ENCODE results near the gene MPIG6B.

Gene MPIG6B, protein sequence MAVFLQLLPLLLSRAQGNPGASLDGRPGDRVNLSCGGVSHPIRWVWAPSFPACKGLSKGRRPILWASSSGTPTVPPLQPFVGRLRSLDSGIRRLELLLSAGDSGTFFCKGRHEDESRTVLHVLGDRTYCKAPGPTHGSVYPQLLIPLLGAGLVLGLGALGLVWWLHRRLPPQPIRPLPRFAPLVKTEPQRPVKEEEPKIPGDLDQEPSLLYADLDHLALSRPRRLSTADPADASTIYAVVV

DNA sequence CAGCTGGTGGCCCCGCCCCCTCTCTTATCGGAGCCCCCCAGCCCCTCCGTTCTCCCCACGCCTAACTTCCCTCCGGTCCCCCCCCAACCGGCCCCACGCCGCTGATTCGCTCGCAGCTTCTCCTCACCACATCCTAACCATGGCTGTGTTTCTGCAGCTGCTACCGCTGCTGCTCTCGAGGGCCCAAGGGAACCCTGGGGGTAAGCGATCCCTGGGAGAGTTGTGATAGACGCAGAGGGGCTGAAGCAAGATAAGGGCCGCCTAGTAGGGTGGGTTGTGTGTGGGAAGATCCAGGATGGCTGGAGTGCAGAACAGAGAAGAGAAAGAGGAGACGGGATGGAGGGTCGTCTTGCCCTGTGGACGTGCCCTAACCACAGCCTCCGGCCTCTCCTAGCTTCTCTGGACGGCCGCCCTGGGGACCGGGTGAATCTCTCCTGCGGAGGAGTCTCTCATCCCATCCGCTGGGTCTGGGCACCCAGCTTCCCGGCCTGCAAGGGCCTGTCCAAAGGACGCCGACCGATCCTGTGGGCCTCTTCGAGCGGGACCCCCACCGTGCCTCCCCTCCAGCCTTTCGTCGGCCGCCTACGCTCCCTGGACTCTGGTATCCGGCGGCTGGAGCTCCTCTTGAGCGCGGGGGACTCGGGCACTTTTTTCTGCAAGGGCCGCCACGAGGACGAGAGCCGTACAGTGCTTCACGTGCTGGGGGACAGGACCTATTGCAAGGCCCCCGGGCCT lies at the start of gene MPIG6B:
TSS of gene MPIG6B (plus strand) at position 129 of the 735 bp plus-strand sequence. CDS start at position 140, 11 bp downstream.
- DNase-seq (ENCODE audit: low read depth), result no peak

DNA sequence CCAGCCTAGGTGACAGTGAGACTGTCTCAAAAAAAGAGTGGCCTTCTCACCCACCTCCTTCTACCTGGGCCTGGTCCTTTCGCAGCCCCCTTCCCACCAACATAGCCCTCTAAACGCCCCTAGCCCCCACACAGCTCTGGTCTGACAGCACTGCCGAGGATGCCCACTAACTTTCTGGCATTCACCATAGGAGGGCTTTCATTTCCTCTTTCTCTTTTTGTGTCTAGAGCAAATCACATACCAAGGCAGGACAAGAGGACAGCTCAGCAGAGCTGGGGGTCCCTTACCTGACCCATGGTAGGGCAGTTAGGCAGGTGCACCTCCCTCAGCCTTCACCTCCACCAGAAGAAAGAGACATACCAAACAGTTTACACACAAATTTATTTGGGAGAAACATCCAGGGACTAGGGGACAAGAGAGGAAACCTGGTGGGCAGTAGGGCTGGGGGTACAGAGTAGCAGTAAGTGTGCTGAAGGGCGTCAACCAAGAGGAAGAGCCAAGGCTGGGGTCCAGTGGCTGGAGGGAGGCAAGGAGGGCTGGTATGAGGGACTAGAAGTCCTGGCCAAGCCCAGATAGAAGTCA lies 46.8 kb upstream of the MPIG6B start:
- DNase-seq (ENCODE audit: low read depth), result no peak

DNA sequence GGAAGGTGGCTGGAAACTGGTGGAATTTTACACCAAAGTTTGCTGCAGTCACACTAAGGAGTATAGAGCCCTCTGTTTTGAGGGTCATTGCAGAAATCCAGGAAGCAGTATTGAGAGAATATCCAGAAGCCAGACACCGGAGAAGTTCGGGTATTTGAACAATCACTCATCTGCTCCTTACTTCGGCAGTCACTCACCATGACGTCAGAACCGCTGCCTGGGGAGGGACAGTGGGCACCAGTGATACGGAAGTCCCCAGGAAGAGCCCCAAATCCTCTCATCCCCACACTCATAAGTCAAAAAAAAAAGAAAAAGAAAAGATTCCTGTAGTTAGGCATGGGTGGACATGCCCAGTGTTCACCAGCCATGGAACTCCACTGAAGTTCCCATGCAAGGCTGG lies 46.3 kb upstream of the MPIG6B start:
- no peak for DNase-seq (ENCODE audit: low read depth)

DNA sequence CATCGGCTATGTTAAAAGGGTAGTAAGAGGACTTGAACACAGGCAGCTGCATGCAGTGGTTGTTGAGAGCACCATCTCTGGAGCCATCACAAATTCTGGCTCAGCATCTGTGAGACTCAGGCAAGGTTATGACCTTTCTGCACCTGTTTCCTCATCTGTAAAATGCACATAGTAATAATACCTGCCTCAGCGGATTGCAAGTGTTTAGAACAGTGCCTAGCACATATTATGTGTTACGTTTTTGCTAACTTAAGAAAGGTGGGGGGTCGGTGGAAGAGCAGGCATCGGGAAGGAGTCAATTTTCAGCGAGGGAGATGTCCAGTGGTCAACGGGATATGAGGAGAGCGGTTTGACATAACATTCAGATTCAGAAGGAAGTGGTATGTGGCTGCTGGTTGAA lies 45.2 kb upstream of the MPIG6B start:
- no peak for DNase-seq (ENCODE audit: low read depth)

DNA sequence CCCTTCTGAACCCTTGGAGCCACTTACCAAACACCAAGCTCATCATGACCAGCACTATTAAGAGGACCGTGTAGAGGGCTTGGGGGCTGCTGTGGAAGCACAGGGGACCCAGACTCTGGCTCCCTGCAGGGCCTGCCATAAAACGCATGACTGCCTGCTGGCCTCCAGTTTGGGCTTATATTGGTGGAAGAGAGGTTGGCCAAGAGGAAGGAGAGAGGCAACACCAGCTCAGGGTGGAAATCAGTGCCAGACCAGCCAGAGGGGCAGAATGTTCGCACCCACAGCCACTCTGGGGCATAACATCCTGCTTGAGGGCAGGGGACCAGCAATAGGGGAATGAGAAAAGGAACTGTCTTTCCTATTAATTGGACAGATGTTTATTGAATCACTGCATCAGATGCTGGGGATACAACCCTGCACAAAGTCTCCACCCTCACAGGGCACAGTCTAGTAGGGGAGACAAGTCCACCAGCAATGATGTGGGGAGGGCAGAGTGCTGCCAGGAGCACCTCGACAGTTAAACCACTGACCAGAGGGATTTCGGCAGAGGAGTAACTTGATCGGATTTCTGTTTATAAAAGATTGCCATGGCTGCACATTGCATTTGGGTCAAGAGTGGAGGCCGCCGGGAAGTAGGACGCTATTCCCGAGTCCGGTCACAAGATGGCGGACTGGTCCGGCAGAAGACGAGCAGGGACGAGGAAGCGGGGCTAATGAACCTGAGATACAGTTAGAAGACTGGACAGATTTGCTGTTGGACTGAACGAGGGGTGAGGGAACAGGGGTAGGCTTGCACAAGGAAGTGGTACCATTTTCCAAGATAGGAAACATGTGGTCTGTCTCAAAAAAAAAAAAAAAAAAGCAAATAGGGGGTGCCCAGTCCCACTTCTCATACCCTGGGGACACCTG lies 42.7 kb upstream of the MPIG6B start, which contains the start of gene LY6G5C:
TSS of gene LY6G5C (minus strand) at position 842 of the 909 bp plus-strand sequence. CDS start at position 148, 694 bp downstream.
- no peak for DNase-seq (ENCODE audit: low read depth)

DNA sequence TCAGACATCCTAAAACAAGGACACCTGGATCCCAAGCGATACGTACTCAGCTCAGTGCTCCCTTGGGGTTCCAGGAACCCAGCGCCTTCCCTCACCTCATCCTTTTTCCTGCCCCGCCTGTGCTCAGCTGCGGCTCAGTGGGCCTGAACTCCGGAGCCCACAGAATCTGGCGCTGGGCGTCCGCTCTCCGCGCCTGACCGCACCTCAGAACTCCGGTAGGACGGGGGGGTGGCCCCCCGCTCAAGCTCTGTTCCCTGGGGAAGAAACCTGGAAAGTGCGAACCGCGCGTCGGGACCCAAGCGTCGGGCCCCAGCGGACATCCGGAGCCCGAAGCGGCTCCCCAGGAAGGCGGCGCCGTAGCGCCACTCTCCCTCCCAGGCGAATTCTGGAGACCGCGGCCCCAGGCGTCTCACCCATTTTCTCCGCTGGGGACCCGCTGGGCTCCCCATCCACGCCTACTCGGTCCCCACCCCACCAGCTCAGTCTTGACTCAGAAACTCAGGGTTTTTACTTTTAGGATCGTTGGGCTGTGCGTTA lies 42.0 kb upstream of the MPIG6B start:
- no peak for DNase-seq (ENCODE audit: low read depth)

DNA sequence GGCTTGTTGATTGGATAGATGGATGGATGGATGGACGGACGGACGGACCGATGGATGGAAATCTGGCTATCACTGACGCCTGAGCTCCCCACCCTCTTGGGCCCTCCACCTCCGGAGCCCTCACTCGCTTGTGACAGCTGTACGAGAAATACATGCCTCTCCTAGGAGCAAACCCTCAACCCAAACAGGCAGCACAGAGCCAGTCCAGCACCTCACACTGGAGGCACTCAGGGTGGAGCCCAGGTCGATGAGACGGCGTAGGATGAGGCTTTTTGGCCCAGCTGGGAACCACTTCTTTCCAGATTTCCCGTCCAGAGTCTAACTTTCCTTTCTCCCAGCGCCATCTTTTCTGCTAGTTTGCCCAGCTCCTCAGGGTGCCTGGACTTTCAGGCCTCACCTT lies 39.6 kb upstream of the MPIG6B start:
- DNase-seq (ENCODE audit: low read depth), result no peak

DNA sequence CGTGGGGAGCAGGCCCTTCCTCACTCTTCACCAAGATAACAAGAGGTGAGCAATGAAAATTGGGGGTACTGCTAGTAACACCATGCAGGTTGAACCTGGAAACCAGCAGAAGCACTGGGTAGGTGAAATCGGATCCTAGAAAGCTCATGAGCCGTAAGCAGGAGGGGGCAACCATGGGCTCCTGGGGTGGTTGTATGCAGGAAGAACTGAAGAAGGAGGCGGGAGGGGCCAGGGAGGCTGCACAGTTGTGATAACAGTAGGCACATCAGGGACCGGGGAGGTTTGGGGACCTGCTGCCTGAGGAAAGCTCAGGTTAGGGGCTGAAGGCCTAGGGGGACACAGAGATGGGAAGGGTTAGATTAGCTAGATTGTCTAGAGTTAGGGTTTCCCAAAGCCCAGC lies 36.7 kb upstream of the MPIG6B start:
- no peak for DNase-seq (ENCODE audit: low read depth)

DNA sequence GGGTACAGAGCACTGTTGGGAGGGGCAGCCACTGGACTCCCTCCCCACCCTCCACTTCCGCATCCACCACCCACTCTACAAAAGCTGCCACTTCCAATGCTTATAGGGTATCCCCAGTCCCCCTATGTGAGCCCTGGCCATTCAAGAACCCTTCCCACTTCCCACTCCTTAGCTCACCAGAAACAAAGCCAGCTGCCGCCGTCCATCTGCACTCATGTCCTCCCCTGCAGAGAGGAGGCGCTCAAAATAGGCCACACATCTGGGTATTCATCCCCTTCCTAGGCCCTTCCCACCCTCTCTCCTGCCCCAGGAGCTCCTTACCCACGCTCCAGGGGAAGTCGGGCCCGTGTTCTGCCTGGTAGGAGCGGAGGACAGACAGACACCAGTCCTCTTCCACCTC lies 35.9 kb upstream of the MPIG6B start:
- DNase-seq (ENCODE audit: low read depth), result no peak

DNA sequence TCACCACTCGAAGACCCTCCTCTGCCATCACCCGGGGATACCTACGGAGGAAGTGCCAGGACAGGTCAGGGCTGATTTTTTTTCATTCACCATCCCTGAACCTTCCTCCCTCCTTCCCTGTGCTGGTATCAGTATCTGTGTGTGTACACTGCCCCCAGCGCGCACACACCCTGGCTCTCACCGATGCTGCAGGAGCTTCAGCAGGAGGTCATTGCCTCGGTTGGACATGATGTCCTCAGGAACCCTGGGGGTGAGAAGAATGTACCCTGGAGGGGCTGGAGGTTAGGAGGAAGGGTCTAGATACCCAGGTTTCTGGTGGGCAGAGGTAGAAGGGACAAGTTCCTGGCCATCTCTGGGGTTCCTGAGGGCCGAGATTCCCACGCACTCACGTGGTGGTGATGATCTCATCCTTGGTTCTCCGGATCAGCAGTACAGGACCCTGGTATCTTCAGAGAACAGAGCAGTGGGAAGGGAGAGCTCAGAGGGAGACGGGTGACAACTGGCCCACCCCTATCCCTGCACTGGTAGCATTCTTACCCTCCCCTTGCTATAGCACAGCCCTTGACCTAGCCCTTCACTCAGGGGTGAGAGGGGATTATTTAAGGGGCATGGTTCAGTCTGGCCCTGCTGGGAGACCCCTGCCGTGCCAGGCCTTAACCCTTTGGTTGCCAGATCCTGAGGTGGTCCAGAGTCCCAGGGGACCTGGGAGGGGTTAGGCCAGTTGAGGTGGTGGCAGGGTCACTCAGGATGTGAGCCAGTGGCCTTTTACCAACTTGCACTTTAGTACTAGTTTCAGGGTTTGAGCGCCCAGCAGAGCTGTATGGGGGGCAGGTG lies 35.1 kb upstream of the MPIG6B start:
- no peak for DNase-seq (ENCODE audit: low read depth)

DNA sequence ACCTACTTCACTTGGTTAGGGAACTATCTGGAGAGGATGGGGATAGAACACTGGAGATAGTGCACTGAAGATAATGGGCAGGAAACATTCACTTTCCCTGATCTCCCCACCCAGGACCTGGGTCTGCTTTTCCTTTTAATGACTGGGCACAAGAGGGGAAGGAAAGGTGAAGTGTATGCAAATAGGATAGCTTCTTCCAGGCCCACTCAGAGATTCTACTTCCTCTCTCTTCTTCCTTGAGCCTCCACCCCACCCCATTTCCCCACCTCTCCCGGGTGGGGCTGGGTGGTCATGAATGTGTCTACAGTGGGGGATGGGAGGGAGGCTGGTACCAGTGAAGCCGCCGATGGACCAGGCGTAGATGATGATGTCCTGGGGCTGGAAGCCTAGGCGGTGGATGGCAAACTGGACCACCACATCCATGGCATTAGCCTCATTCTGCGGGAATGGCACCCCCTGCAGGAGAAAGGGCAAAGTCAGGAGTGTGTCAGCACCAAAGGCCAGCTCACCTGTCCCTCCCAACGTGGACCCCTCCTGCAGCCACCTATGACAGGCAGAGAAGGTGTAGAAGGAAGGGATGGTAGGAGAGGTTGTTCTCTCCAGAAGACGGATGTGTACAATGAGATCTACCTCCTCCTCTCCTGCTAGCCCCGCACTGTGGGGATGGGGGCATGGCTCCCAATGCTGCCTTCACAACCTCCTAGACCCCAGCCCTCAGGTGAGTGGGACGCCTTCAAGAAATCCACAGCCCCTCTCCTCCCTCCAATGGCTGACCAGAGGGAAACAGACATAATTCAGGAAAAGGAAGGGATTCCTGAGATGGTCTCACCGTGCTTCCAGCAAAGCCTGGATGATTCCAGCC lies 33.7 kb upstream of the MPIG6B start:
- DNase-seq (ENCODE audit: low read depth), result no peak

DNA sequence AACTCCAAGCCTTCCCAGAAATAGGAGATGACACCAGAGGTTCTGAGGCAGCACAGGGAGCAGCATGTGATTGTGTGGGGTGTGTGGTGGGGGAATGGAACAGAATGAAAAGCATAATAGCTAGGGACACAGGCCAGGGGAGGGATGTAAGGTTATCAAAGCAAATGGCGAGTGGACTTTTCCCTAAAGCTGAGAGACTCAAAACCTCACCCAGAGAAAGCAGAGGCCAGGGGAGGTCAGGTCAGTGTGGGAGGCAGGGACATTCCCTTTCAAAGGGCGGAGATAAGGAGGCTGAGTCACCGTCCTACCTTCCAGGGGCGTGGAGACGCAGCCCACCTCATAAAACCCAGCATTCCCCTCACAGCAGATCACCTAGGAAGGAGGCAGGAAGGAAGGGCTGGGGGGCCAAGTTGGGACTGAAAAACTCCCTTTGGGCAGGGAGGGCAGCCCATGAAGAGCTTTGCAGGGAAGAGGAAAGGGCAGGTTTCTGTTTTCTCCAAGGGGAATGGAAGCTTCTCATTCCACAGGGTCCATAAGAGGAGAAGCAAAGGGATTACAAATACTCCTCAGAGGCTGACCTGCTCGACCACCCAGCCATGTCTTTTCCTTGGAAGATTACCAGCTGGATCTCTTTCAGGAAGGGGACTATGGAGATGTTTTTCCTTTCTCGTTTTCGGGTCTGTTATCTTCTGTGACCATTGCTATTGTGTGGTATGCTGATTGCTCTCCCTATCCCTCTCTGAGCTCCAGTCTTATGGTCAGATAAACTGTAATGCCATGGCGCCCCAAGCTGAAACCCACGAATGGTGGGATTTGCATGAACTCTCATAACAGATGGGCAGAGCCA lies 32.7 kb upstream of the MPIG6B start:
- no peak for DNase-seq (ENCODE audit: low read depth)

DNA sequence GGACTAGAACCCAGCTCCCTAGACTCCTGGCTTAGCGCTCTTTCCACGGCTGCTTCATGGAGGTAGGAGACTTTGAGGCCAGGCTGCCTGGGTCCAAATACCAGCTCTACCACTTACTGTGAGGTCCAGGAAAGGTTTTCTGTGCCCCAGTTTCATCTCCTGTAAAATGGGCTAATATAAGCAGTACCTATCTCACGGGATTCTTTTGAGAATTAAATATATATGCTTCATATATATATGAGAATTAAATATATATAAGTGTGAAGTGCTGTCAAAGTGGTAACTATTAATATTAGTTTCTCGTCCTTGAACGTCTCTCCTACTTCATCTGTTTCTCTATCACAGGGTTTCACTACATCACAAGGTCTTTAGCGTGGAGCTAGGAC lies 32.1 kb upstream of the MPIG6B start:
- DNase-seq (ENCODE audit: low read depth), result no peak

DNA sequence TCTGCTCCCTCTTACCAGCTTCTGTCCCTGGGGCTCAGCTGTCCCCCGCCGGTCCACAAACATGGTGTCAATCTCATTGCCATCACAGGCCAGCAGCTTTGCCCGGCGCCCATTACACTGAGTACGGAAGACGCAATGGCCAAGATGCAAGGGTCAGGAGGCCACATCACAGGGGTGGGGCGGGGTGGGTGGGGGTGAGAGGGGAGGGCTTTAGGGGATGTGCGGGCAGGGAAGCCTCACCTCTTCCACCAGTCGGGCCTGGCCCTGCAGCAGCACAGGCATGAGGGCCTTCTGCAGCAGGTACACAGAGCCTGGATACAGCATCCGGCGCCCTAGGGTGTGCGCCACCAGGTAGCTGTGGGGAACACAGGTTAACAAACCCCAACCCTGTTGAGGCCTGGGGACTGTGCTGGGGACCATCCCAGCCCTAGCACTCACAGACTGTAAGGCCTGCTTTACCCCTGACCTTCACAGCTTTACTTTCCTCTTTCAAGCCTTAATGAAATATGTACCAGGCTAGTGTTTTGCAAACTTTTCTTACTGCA lies 31.5 kb upstream of the MPIG6B start:
- DNase-seq (ENCODE audit: low read depth), result no peak

DNA sequence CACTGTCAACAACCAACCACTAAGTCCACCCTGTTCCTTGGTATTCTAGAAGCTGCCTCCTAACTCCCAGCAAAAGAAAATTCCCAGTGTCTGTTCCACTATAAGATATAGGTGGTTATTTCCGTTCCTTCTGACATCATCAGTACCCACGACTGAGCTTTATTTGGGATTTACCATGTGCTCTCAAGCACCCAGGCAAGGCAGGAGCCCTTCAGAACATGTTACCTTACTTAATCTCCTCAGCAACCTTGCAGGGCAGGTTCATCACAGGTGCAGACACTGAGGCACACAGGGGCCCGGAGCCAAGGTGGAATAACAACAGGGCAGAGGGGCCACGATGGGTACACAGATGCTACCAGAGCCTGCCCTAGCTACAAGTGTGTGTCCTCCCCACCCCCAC lies 30.8 kb upstream of the MPIG6B start:
- DNase-seq (ENCODE audit: low read depth), result no peak

DNA sequence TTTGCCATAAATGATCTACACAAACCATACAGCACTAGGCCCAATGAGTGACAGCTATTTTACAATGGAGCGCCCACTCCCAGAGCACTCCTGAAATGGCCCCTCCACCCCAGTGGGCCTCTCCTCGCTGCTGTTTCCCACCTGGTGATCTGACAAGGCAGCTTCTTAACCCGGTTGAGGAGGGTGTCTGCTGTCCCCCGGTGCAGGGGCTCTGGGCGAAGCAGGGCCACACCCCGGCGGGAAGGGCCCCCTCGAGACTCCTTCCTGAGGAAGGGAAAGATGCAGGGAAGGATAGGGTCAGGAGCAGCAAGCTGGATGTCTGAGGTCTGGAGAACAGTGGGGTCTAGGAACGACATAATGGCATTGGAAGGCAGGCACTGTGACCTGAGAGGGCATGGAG lies 30.3 kb upstream of the MPIG6B start:
- DNase-seq (ENCODE audit: low read depth), result no peak

DNA sequence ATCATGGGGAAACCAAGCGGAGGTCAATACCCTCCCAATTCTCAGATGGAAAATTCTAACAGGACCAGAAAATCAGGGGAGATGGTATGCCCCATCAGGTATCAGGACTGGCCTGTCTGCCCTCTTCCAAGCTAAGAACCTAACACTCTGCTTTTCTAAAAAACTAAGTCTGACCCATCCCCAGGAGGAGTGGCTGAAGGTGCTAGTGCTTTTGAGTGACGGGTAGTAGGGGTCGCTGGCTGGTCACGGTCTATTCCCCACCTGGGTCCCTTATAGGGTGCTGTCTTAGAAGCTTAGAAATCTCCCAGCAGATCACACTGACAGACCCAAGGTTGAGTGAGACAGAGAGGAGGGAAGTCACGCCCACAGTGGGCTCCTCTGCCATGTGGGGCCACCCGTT lies 29.6 kb upstream of the MPIG6B start:
- no peak for DNase-seq (ENCODE audit: low read depth)

DNA sequence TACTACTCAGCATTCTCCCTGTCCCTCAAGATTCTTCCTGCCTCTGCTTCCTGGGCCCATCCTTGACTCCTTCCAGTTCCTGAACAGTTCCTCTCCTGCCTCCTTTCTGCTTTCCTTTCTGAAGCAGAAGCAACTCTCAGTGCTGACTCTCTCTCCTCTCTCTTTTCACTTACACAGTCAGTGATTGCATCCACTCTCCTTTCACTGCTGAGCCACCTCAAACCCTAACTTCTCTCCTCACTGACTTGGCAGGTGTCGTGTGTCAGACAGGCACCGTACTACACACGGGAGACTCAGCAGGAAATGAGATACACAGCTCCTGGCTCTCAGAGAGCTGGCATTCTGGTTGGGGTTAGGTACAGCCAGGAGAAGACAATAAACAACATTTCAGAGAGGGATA lies 25.6 kb upstream of the MPIG6B start:
- no peak for DNase-seq (ENCODE audit: low read depth)

Measured in T-helper 22 cell (primary cell).